Embryonic facial prominence (tissue), 1 donor: ENCODE measurements around the gene METTL2A.
"Not testable (repeated sequence)": the region's sequence is repeated elsewhere in the genome, so short reads cannot be mapped to it uniquely, and the experiment has no call there.

Experiments used
- DNase-seq: peaks from one replicate; pipeline ENCODE4 v3.0.0-alpha.2; 2016; ENCODE audit errors: extremely low spot score

METTL2A gene

DNA sequence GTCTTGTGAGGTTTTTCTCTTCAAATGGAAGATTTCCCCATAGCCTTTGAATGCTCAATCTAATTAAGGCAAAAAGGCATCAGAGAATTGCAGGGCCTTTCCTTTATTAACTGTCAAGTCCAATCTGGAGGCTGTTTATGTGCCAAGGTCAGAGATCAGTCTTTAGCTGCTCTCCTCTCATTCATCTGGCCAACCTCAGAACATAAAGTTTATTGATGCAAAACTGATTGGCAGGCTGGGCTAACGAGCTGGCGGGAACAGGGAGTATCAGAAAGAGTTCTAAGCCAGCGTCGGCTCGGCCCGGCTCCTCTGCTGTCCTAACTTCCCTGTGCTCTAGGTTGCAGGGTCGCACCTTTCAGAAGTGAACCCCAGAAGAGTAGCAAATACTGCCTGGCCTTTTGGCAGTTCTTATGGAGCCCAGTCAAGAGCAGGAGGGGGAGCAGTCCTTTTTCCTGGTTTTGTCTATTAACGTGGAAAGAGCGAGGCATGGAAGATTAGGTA is 47.7 kb downstream of the METTL2A start:
- not testable (repeated sequence) for DNase-seq

DNA sequence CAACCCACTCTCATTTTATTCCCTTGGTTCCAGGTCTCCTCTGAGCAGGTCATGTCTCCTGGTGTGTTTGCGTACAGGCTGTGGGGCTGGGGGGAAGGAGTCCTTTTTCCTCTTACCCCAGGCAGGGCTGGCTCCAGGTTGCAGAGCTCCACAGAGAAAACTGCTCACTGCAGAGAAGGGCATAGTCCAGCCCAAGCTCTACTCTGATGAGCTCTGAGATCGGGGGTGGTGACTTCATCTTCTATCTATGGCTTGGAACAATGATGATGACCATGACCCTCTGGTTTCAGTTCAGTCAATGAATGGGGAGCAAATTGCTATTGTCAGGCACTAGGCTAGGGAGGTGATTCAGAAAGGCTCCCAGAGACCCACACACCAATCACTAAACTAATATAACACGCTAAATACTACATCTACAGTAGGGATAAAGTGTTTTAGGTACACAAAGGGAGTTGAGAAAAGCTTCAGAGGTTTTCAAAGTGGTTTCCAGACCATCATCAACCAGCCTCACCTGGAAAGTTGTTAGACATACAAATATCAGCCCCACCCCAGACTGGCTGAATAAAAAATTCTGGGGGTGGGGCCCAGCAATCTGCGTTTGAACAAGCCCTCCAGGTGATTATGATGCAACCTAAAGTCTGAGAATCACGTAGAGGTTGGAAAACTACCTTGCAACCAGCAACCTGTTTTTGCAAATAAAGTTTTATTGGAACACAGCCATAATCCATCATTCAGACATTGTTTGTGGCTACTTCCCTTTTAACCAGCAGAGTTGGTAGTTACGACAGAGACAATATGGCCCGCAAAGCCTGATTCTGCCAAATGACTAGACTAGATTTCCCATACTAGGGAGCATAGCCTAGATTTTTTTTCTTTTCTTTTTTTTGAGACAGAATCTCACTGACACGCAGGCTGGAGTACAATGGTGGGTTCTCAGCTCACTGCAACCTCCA is 49.6 kb downstream of the METTL2A start:
- not testable (repeated sequence) for DNase-seq

DNA sequence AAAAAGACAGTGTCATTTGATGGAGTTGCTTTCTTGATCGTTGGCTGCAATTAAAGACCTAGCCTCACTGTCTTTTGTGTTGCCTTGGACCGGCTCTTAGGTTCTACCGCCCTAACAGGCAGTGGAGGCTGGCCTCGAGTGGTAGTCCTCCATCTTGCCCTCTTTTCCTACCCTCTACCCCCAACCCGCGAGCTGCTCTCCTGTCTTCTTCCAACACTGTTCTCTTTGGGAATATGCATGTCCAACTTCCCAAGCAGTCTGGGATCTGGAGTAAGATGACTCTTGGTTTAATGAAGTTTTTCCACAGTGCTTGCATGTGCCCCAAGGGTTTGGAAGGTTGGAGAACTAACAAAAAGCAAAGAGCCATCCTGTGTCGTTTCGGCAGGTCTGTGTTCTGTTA is 53.4 kb downstream of the METTL2A start:
- DNase-seq: not testable (repeated sequence)

DNA sequence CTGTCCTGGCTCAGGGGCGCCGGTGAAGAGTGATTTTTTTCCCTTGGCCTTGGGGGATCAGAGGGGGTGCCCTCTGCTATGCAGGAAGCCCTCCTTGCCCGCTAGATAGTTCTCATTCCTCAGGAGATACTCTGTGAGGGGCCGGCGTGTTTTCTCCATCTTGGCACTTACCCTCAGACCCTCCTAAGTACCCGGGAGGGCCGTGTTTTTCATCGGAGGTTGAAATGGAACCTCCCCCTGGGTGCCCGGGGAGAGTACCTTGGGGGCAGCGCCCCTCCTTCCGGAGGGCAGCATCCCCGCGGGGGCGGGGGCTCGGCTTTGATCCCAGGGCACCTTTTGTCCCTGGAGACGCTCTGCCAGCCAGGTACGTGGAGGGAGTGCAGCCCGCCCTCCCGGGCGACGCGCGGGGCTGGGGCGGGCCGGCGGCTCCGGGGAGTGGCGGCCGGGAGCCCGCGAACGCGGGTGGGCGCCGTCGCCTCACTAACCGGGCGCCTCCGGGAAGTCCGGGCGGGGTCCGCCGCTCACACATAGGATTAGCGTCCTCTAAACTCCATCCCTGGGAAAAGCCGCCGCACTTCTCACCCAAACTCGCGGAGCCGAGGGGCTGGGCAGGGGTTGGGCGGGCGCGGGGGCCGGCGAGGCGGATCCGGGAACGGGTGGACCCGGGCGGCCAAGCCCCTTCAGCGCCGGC is 54.2 kb downstream of the METTL2A start:
- DNase-seq: not testable (repeated sequence)

DNA sequence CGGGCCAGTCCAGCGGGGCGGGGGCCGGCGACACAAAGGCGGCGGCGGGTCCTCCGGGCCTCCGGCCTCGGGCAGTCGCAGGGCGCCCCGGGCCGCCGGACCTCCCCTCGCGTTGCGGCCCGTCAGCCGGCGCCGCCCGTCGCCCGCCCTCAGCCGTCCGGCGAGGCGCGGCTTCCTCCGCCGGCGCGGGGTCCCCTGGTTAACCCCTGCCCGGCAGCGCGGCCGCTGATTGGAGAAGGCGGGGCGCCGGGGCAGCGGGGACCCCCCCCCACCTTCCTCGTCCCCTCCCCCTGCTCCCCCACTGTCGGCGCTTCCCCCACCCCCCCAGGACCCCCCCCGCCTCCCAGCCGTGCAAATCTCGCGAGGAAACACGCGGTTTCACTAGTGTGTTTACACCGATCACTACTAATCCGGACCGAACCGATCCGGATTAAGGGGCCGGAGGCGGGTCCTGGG is 54.8 kb downstream of the METTL2A start, which contains the start of gene TLK2:
Gene TLK2, plus strand, starts transcription at position 402 of the 456 bp plus-strand sequence. CDS start 2,301 bp downstream, outside the sequence.
- peak; percentile 67 for DNase-seq

GRCh38 chr17:62478880-62479638 is 55.4 kb downstream of the METTL2A start:
- not testable (repeated sequence) for DNase-seq

- DNase-seq: not testable (repeated sequence)
These were observed 56.1 kb downstream of the METTL2A start for GRCh38 chr17:62479639-62480258.

DNA sequence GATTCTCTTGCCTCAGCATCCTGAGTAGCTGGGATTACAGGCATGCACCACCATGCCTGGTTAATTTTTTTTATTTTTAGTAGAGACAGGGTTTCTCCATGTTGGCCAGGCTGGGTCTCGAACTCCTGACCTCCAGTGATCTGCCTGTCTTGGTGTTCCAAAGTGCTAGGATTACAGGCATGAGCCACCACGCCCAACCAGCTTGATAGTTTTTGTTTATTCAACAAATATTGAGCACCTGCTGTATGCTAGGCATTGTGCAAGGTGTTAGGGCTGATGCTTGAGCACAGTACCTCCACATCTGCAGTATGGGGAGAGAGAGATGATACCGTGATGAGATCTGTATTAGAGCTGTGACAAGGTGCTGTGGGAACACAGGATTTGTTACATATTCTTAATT is 58.9 kb downstream of the METTL2A start:
- DNase-seq: not testable (repeated sequence)

- DNase-seq: not testable (repeated sequence)
These were observed 67.3 kb downstream of the METTL2A start for GRCh38 chr17:62490990-62491389.

DNA sequence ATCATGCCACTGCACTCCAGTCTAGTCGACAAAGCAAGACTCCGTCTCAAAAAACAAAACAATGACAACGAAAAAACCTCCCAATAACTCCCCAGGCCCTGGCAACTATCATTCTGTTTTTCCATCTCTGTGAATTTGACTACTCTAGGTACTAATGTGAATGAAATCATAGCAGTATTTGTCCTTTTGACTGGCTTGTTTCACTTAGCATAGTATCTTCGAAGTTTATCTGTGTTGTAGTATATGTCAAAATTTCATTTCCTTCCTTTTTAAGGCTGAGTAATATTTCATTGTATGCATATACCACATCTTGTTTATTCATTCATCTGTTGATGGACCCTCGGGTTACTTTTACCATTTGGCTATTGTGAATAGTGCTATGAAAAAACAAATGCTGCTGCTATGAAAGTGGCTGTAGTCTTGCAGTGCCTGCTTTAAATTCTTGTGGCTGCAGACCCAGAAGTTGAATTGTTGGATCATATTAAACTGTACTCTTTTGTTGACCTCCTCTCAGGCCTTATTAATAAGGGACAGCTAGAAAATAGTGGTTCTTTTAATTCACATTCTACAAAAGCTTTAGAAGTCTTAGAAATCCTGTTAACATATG is 69.5 kb downstream of the METTL2A start:
- DNase-seq: not testable (repeated sequence)

DNA sequence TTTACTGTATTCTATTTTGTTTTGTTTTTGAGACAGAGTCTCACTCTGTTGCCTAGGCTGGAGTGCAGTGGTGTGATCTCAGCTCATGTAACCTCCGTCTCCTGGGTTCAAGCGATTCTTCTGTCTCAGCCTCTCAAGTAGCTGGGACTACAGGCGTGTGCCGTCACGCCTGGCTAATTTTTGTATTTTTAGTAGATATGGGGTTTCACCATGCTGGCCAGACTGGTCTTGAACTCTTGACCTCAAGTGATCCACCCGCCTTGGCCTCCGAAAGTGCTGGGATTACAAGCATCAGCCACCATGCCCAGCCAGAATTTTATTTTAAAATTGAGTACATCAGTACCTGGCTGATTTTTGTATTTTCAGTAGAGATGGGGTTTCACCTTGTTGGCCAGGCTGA is 70.4 kb downstream of the METTL2A start:
- DNase-seq: not testable (repeated sequence)

DNA sequence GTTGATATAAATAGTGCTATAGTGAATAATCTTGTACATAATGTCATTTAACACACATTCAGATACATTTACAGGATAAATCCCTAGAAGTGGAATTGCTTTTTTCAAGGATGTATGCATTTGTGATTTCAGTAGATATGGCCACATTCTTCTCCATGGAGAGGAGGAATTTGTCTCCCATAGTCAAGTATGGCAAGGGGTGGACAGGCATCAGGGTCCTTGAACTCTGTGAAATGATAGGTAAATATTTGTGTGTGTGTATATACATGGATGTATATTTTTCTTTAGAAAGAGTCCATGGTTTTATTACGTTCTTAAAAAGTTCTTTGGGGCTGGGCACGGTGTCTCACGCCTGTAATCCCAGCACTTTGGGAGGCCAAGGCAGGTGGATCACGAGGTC is 72.6 kb downstream of the METTL2A start:
- DNase-seq: not testable (repeated sequence)

- not testable (repeated sequence) for DNase-seq
These were observed 75.1 kb downstream of the METTL2A start for GRCh38 chr17:62498796-62499195.
